Right renal cortex interstitium (tissue), 3 donors: Measurements from ENCODE around the gene LRP10. TPM values are rescaled to one million over a fixed set of nuclear protein-coding genes. Genes with fewer than 3 reads are reported as not detected.
"Not testable (repeated sequence)": the region's sequence is repeated elsewhere in the genome, so short reads cannot be mapped to it uniquely, and the experiment has no call there.

ENCODE experiments used
- DNase-seq, 3 donors: peaks; one replicate each; pipeline ENCODE4 v3.0.0-alpha.2; 2013; ENCODE audit warnings: low read depth in 3 of 3, low spot score in 2 of 3
- polyA plus RNA-seq, 3 donors: library from polyadenylated mRNA; unstranded; fragments of 120-200 nt; gene quantifications; one replicate each; pipeline ENCODE4 v1.2.1, GENCODE V29; 2013; ENCODE audit not compliant: insufficient read length in 3 of 3

LRP10 gene
- polyA plus RNA-seq, 3 donors = 67.4 to 85.7 (median 73.1) TPM

GRCh38 chr14:22860377-22860776 lies 11.2 kb upstream of the LRP10 start:
- not testable (repeated sequence) for DNase-seq

- no peak for DNase-seq
These were observed 9.9 kb upstream of the LRP10 start for GRCh38 chr14:22861651-22862050.

- no peak for DNase-seq
These were observed 6.6 kb upstream of the LRP10 start for GRCh38 chr14:22864979-22865378.

GRCh38 chr14:22865424-22866405 lies 5.8 kb upstream of the LRP10 start:
- no peak for DNase-seq

GRCh38 chr14:22866874-22867273 lies 4.7 kb upstream of the LRP10 start:
- no peak for DNase-seq

- no peak for DNase-seq
These were observed 723 bp upstream of the LRP10 start for GRCh38 chr14:22870811-22871223.

- DNase-seq = peak in 2 of 3 donors; percentile 90 to 91
These were observed 693 bp downstream of the LRP10 start for GRCh38 chr14:22872033-22872832.

- DNase-seq = no peak
These were observed 1.4 kb downstream of the LRP10 start for GRCh38 chr14:22872833-22873520.

GRCh38 chr14:22875003-22875747 lies 3.6 kb downstream of the LRP10 start:
- no peak for DNase-seq

GRCh38 chr14:22875748-22876319 lies 4.3 kb downstream of the LRP10 start:
- DNase-seq = no peak

GRCh38 chr14:22877000-22877501 lies 5.5 kb downstream of the LRP10 start:
- no peak for DNase-seq

- DNase-seq = no peak
These were observed 7.0 kb downstream of the LRP10 start for GRCh38 chr14:22878271-22879246.

GRCh38 chr14:22882064-22882463 lies 10.5 kb downstream of the LRP10 start:
- no peak for DNase-seq

- DNase-seq = peak in 1 of 3 donors; percentile 78
These were observed 11.1 kb downstream of the LRP10 start for GRCh38 chr14:22882529-22883172.

- no peak for DNase-seq
These were observed 11.8 kb downstream of the LRP10 start, which contains the start of gene REM2 for GRCh38 chr14:22883173-22883976. REM2 (plus strand) TSS chr14:22883222; CDS start chr14:22883288, 66 bp downstream.

GRCh38 chr14:22884076-22884737 lies 12.7 kb downstream of the LRP10 start:
- DNase-seq = no peak
